K562 (cell line): ENCODE data around the gene SNCA. TPM values are rescaled to one million over a fixed set of nuclear protein-coding genes. Genes with fewer than 3 reads are reported as not detected.

Experiments
- ATAC-seq: fragments of 200-7000 bp; cut with Tn5 transposase; 3 replicates; pipeline ENCODE4 v1.9.1; 2020; ENCODE audit warnings: moderate library complexity
- BruUV-seq: library from RNA; stranded (reverse); fragments of 400-500 nt; replicated peaks from 2 replicates; lab custom pipeline; 2021; lab: Mats Ljungman, UMichigan
- CTCF ChIA-PET: fragments of 300-600 bp; formaldehyde crosslinking; extraction: SDS; loops from one replicate; lab custom pipeline; 2021; ENCODE audit warnings: low intra/inter-chr PET ratio; lab: Yijun Ruan, JAX
- POLR2A ChIA-PET: fragments of 300-600, 350-650 bp; sonication (Branson Sonifier 250); formaldehyde crosslinking; extraction: SDS; loops from one replicate; lab custom pipeline; 2021; ENCODE audit warnings: antibody characterized with exemption, inconsistent platforms; lab: Yijun Ruan, JAX
- DNase-seq, 4 experiments: peaks; one replicate each; pipeline versions ENCODE4 v3.0.0 to v3.0.0-alpha.2; 2011 to 2018; ENCODE audit warnings: low spot score in 3 of 4, mixed read lengths in 3 of 4; ENCODE audit errors: extremely low read depth in 1 of 4
- FAIRE-seq: peaks from 2 replicates; lab custom pipeline; 2011; peaks lifted over from hg19 to GRCh38; lab: Jason Lieb, UNC
- H2AFZ ChIP-seq: 2 replicates; pipeline ENCODE4 v1.6.0; 2011; ENCODE audit warnings: low read depth, low read length, control low read depth, inconsistent platforms
- H3K27ac ChIP-seq: fragments of 200-600 bp; 3 replicates; pipeline ENCODE4 v1.8.0; 2011; ENCODE audit warnings: low read depth, mild to moderate bottlenecking, control low read depth, inconsistent platforms, low read length, moderate library complexity, mixed read lengths; ENCODE audit errors: extremely low read depth
- H3K27me3 ChIP-seq, 2 experiments: fragments of 300-600 bp in 1 of 2; 2 replicates in 1 of 2; 3 replicates in 1 of 2; pipeline versions ENCODE4 v1.6.0 to v1.8.0; 2011; ENCODE audit warnings: inconsistent platforms in 2 of 2, low read length in 2 of 2, mild to moderate bottlenecking in 1 of 2, mixed read lengths in 1 of 2, moderate library complexity in 1 of 2; ENCODE audit not compliant: control insufficient read depth in 2 of 2, insufficient read depth in 2 of 2
- H3K36me3 ChIP-seq: fragments of 300-600 bp; 3 replicates; pipeline ENCODE4 v1.8.0; 2011; ENCODE audit warnings: mild to moderate bottlenecking, low read length, inconsistent platforms; ENCODE audit not compliant: control insufficient read depth, insufficient read depth
- H3K4me1 ChIP-seq, 2 experiments: fragments of 200-600 bp in 1 of 2; replicated peaks in 1 of 2; 2 replicates in 1 of 2; 3 replicates in 1 of 2; pipeline versions ENCODE4 v1.5.1 to v1.8.0; 2011; ENCODE audit warnings: inconsistent platforms in 2 of 2, low read length in 2 of 2, mild to moderate bottlenecking in 1 of 2, mixed read lengths in 1 of 2, moderate library complexity in 1 of 2; ENCODE audit not compliant: control insufficient read depth in 2 of 2, insufficient read depth in 2 of 2
- H3K4me2 ChIP-seq: 2 replicates; pipeline ENCODE4 v1.6.1; 2011; ENCODE audit warnings: low read length, control low read depth, inconsistent platforms, mixed read lengths; ENCODE audit not compliant: insufficient read depth
- H3K4me3 ChIP-seq: fragments of 200-600 bp; sonication (generic), shearing (Covaris generic); 2 replicates; pipeline ENCODE4 v1.5.1; 2016; ENCODE audit warnings: control low read depth, inconsistent platforms
- H3K79me2 ChIP-seq: fragments of 200-600 bp; 3 replicates; pipeline ENCODE4 v1.8.0; 2011; ENCODE audit warnings: low read length, inconsistent platforms; ENCODE audit not compliant: control insufficient read depth, insufficient read depth
- H3K9ac ChIP-seq, 2 experiments: 2 replicates each; pipeline versions ENCODE4 v1.6.0 to v1.6.1; 2011; ENCODE audit warnings: low read depth in 2 of 2, low read length in 2 of 2, control low read depth in 1 of 2, inconsistent platforms in 1 of 2, mild to moderate bottlenecking in 1 of 2, mixed read lengths in 1 of 2; ENCODE audit not compliant: insufficient read depth in 1 of 2
- H3K9me1 ChIP-seq: one replicate; pipeline ENCODE4 v1.6.0; 2011; ENCODE audit warnings: inconsistent platforms, mild to moderate bottlenecking, low read length, moderate library complexity; ENCODE audit not compliant: control insufficient read depth, insufficient read depth
- H3K9me3 ChIP-seq: replicated peaks from 2 replicates; pipeline ENCODE4 v1.5.1; 2011; ENCODE audit warnings: low read depth, low read length, inconsistent platforms; ENCODE audit not compliant: control insufficient read depth, insufficient read depth
- H4K20me1 ChIP-seq: replicated peaks from 2 replicates; pipeline ENCODE4 v1.6.1; 2011; ENCODE audit warnings: low read length, inconsistent platforms, mixed read lengths; ENCODE audit not compliant: control insufficient read depth, insufficient read depth
- HNRNPK ChIP-seq: fragments of 200-400 bp; formaldehyde crosslinking; IDR thresholded peaks from one replicate; pipeline ENCODE4 v1.6.1; 2018; ENCODE audit warnings: mild to moderate bottlenecking, low read depth, low read length; ENCODE audit not compliant: poor library complexity, severe bottlenecking
- POLR2AphosphoS5 ChIP-seq: IDR thresholded peaks from 2 replicates; pipeline ENCODE4 v1.6.1; 2011; ENCODE audit warnings: mild to moderate bottlenecking, low read depth, low read length, moderate library complexity; ENCODE audit not compliant: control insufficient read depth, insufficient read depth
- WGBS: fragments of 100-300 bp; shearing (Covaris generic); methylation state at CpG from one replicate; pipeline ENCODE4 v1.1.6; 2016; ENCODE audit warnings: low coverage, mixed read lengths; ENCODE audit not compliant: insufficient coverage; ENCODE audit errors: missing lambda C conversion rate; 5-methylcytosine and 5-hydroxymethylcytosine counted together
- in situ Hi-C: fragments of 300-500 bp; cut with MboI; formaldehyde crosslinking; loops from 4 replicates; pipeline ENCODE4 v1.15.0; 2018; ENCODE audit warnings: inconsistent platforms, mixed read lengths
- intact Hi-C: fragments of 100-400 bp; cut with micrococcal nuclease; formaldehyde crosslinking; loops from 2 replicates; pipeline ENCODE4 v1.14.2; 2022
- polyA plus RNA-seq, 8 experiments: library from polyadenylated mRNA; depleted of rRNA in 4 of 8; stranded (reverse) in 5 of 8; unstranded in 3 of 8; fragments of >200 nt; fragmentation: Nextera tagmentation in 2 of 8; fragmentation: Illumina TruSeq in 1 of 8; extraction: Ambion mirVana in 2 of 8; extraction: Trizol in 1 of 8; gene quantifications; 2 replicates each; pipeline versions ENCODE4 v1.2.1 to v1.2.3, GENCODE V29; 2011 to 2014; ENCODE audit warnings: inconsistent platforms in 1 of 8, missing spikeins in 1 of 8
- total RNA-seq, 7 experiments: library from RNA; depleted of rRNA in 6 of 7; stranded (reverse); fragments of >200 nt in 6 of 7; fragmentation: Illumina TruSeq in 2 of 7; extraction: Trizol in 2 of 7; gene quantifications; 2 replicates each; pipeline versions ENCODE4 v1.2.1 to v1.2.3, GENCODE V29; 2011 to 2021; ENCODE audit warnings: low replicate concordance in 1 of 7
- TF ChIP-seq, protein P1 (sequence below): sonication (generic); formaldehyde crosslinking; IDR thresholded peaks from 2 replicates; pipeline ENCODE4 v1.8.0; 2023; ENCODE audit warnings: mild to moderate bottlenecking, missing genetic modification reagents
- TF ChIP-seq, protein P2 (sequence below): sonication (generic); formaldehyde crosslinking; IDR thresholded peaks from 2 replicates; pipeline ENCODE4 v1.8.1; 2022; ENCODE audit warnings: missing genetic modification reagents

Gene SNCA
- total and polyA plus RNA-seq, 9 of the 15 experiments (the other 6 are each of a cell fraction or from before 2014, with no cell fraction given), result 1.7 to 12.6 (median 3.6) TPM

DNA sequence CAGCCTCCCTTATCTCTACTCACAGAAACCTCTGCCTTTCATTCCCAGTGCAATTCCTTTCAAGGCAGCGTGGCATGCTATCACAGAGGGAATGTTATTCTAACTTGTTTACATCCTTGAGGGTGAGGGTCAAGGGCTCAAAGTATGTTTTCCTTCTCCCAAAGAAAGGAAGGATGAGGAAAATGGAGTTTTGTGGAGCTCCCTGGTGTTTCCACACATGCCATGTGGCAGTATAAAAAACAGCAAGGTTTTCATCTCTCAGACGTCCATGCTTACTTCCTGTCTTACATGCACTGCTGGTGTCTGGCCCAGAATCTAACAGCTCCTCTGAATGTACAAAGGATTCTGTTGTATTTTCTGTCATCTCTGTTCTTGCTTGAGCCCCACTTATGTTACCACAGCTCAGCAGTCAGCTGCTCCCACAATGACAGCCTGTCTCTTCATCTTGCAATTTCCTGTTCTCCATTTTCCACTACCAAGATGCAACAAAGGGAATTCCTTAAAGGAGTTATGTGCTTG is 128.0 kb downstream of the SNCA start:
- FAIRE-seq, result no peak
- no peaks in the 10 kb centered on the region for H3K9me1 ChIP-seq
- no peaks in the 10 kb centered on the region for H3K9me3 ChIP-seq
- in situ Hi-C loops (no loop called here), intact Hi-C loops (no loop called here)
- H3K27ac ChIP-seq, result no peak overlapping the region
- no peak overlapping the region for H2AFZ ChIP-seq
- no TSS peak for BruUV-seq
- TF ChIP-seq, protein P1, sequence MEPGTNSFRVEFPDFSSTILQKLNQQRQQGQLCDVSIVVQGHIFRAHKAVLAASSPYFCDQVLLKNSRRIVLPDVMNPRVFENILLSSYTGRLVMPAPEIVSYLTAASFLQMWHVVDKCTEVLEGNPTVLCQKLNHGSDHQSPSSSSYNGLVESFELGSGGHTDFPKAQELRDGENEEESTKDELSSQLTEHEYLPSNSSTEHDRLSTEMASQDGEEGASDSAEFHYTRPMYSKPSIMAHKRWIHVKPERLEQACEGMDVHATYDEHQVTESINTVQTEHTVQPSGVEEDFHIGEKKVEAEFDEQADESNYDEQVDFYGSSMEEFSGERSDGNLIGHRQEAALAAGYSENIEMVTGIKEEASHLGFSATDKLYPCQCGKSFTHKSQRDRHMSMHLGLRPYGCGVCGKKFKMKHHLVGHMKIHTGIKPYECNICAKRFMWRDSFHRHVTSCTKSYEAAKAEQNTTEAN, result no peak
- TF ChIP-seq, protein P2, sequence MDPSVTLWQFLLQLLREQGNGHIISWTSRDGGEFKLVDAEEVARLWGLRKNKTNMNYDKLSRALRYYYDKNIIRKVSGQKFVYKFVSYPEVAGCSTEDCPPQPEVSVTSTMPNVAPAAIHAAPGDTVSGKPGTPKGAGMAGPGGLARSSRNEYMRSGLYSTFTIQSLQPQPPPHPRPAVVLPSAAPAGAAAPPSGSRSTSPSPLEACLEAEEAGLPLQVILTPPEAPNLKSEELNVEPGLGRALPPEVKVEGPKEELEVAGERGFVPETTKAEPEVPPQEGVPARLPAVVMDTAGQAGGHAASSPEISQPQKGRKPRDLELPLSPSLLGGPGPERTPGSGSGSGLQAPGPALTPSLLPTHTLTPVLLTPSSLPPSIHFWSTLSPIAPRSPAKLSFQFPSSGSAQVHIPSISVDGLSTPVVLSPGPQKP (CRISPR knock-in tag), result no peak
- no peak for TF ChIP-seq HNRNPK
- TF ChIP-seq POLR2AphosphoS5, result no peak
- H4K20me1 ChIP-seq, result no peaks in the 10 kb centered on the region
- no peak for DNase-seq
- no peak overlapping the region for H3K4me2 ChIP-seq
- WGBS, result 0% methylated on average over 2 of the region's 2 CpGs
- ATAC-seq, result no peak
- POLR2A ChIA-PET, result no interaction called here
- CTCF ChIA-PET, result no interaction called here
- H3K36me3 ChIP-seq, result no peaks in the 10 kb centered on the region
- no peaks in the 10 kb centered on the region for H3K79me2 ChIP-seq
- no peaks in the 10 kb centered on the region for H3K27me3 ChIP-seq
- no peak overlapping the region for H3K9ac ChIP-seq
- H3K4me1 ChIP-seq, result no peaks in the 10 kb centered on the region
- no peak overlapping the region for H3K4me3 ChIP-seq
